Activated naive CD8-positive, alpha-beta T cell treated with anti-CD3 and anti-CD28 coated beads, Interleukin-2, amount 50 U/mL, for 24 hours (primary cell): Measurements from ENCODE around the gene LRP1B.

Source experiments
- ATAC-seq: fragments of 150-1000 bp; cut with Tn5 transposase; one replicate; pipeline ENCODE4 v1.10.0; 2021
- DNase-seq: peaks from one replicate; pipeline ENCODE4 v3.0.0; 2021
- H3K27ac Mint-ChIP-seq: one replicate; pipeline ENCODE4 v1.8.0; 2021; ENCODE audit warnings: mild to moderate bottlenecking, mixed read lengths
- H3K27me3 Mint-ChIP-seq: one replicate; pipeline ENCODE4 v1.8.0; 2021; ENCODE audit warnings: mixed read lengths
- H3K36me3 Mint-ChIP-seq: one replicate; pipeline ENCODE4 v1.8.0; 2021; ENCODE audit warnings: low read depth, mixed read lengths
- H3K4me1 Mint-ChIP-seq: one replicate; pipeline ENCODE4 v1.8.0; 2021; ENCODE audit warnings: mixed read lengths
- H3K4me3 Mint-ChIP-seq: one replicate; pipeline ENCODE4 v1.8.0; 2021; ENCODE audit warnings: mild to moderate bottlenecking, moderate library complexity, mixed read lengths
- H3K9me3 Mint-ChIP-seq: one replicate; pipeline ENCODE4 v1.8.0; 2021; ENCODE audit warnings: mixed read lengths

LRP1B gene

GRCh38 chr2:142131010-142131669 lies at the start of gene LRP1B:
Gene LRP1B (minus strand): TSS chr2:142131016. CDS start chr2:142130729, 287 bp downstream.
- no peaks in the 10 kb centered on the region for H3K36me3 Mint-ChIP-seq
- H3K4me1 Mint-ChIP-seq, result peaks cover 11% of the 10 kb centered on the region
- peaks cover 30% of the 10 kb centered on the region for H3K27me3 Mint-ChIP-seq
- no peak within 1 kb of the TSS for H3K27ac Mint-ChIP-seq
- no peaks in the 10 kb centered on the region for H3K9me3 Mint-ChIP-seq
- no peak for ATAC-seq
- H3K4me3 Mint-ChIP-seq, result peak within 1 kb of the TSS; percentile 50
- no peak for DNase-seq

- ATAC-seq (no peak), DNase-seq (no peak)
- H3K36me3 Mint-ChIP-seq, result no peaks in the 10 kb centered on the region
- H3K9me3 Mint-ChIP-seq, result peaks cover 11% of the 10 kb centered on the region
- H3K4me3 Mint-ChIP-seq, result no peak overlapping the region
- H3K4me1 Mint-ChIP-seq, result no peaks in the 10 kb centered on the region
- H3K27ac Mint-ChIP-seq, result no peak overlapping the region
- H3K27me3 Mint-ChIP-seq, result no peaks in the 10 kb centered on the region
Measured at GRCh38 chr2:142179686-142180085, 48.9 kb upstream of the LRP1B start.

- DNase-seq (no peak), ATAC-seq (no peak)
- no peak overlapping the region for H3K27ac Mint-ChIP-seq
- H3K4me3 Mint-ChIP-seq, result no peak overlapping the region
- H3K27me3 Mint-ChIP-seq, result no peaks in the 10 kb centered on the region
- H3K4me1 Mint-ChIP-seq, result no peaks in the 10 kb centered on the region
- H3K36me3 Mint-ChIP-seq, result no peaks in the 10 kb centered on the region
- peaks cover 11% of the 10 kb centered on the region for H3K9me3 Mint-ChIP-seq
Measured at GRCh38 chr2:142178604-142179003, 47.8 kb upstream of the LRP1B start.

- no peaks in the 10 kb centered on the region for H3K4me1 Mint-ChIP-seq
- no peak for DNase-seq
- H3K4me3 Mint-ChIP-seq, result no peak overlapping the region
- no peaks in the 10 kb centered on the region for H3K36me3 Mint-ChIP-seq
- no peak for ATAC-seq
- no peak overlapping the region for H3K27ac Mint-ChIP-seq
- no peaks in the 10 kb centered on the region for H3K27me3 Mint-ChIP-seq
- H3K9me3 Mint-ChIP-seq, result peaks cover 5% of the 10 kb centered on the region
Measured at GRCh38 chr2:142176941-142177340, 46.1 kb upstream of the LRP1B start.

- H3K9me3 Mint-ChIP-seq, result peaks cover under 1% of the 10 kb centered on the region
- H3K4me3 Mint-ChIP-seq, result no peak overlapping the region
- H3K4me1 Mint-ChIP-seq, result no peaks in the 10 kb centered on the region
- H3K27ac Mint-ChIP-seq, result no peak overlapping the region
- no peaks in the 10 kb centered on the region for H3K36me3 Mint-ChIP-seq
- DNase-seq (no peak), ATAC-seq (no peak)
- no peaks in the 10 kb centered on the region for H3K27me3 Mint-ChIP-seq
Measured at GRCh38 chr2:142175813-142176338, 45.1 kb upstream of the LRP1B start.

- ATAC-seq (no peak), DNase-seq (no peak)
- H3K4me3 Mint-ChIP-seq, result no peak overlapping the region
- H3K27ac Mint-ChIP-seq, result no peak overlapping the region
- no peaks in the 10 kb centered on the region for H3K4me1 Mint-ChIP-seq
- H3K36me3 Mint-ChIP-seq, result no peaks in the 10 kb centered on the region
- H3K9me3 Mint-ChIP-seq, result no peaks in the 10 kb centered on the region
- H3K27me3 Mint-ChIP-seq, result no peaks in the 10 kb centered on the region
Measured at GRCh38 chr2:142174176-142174575, 43.4 kb upstream of the LRP1B start.

- H3K9me3 Mint-ChIP-seq, result no peaks in the 10 kb centered on the region
- no peaks in the 10 kb centered on the region for H3K27me3 Mint-ChIP-seq
- DNase-seq (no peak), ATAC-seq (no peak)
- H3K4me3 Mint-ChIP-seq, result no peak overlapping the region
- no peak overlapping the region for H3K27ac Mint-ChIP-seq
- H3K36me3 Mint-ChIP-seq, result no peaks in the 10 kb centered on the region
- no peaks in the 10 kb centered on the region for H3K4me1 Mint-ChIP-seq
Measured at GRCh38 chr2:142170847-142171246, 40.0 kb upstream of the LRP1B start.

- DNase-seq, result no peak
- no peaks in the 10 kb centered on the region for H3K9me3 Mint-ChIP-seq
- no peaks in the 10 kb centered on the region for H3K4me1 Mint-ChIP-seq
- ATAC-seq, result no peak
- no peak overlapping the region for H3K4me3 Mint-ChIP-seq
- no peak overlapping the region for H3K27ac Mint-ChIP-seq
- no peaks in the 10 kb centered on the region for H3K27me3 Mint-ChIP-seq
- H3K36me3 Mint-ChIP-seq, result no peaks in the 10 kb centered on the region
Measured at GRCh38 chr2:142165790-142166189, 35.0 kb upstream of the LRP1B start.

- Mint-ChIP-seq H3K4me1 (no peaks in the 10 kb centered on the region), H3K36me3 (no peaks in the 10 kb centered on the region), H3K27me3 (no peaks in the 10 kb centered on the region), H3K27ac (no peak overlapping the region), H3K9me3 (peaks cover 7% of the 10 kb centered on the region), H3K4me3 (no peak overlapping the region)
- ATAC-seq (no peak), DNase-seq (no peak)
Measured at GRCh38 chr2:142153601-142154000, 22.8 kb upstream of the LRP1B start.

GRCh38 chr2:142150453-142150852 lies 19.6 kb upstream of the LRP1B start:
- peaks cover 8% of the 10 kb centered on the region for H3K9me3 Mint-ChIP-seq
- no peak overlapping the region for H3K27ac Mint-ChIP-seq
- DNase-seq (no peak), ATAC-seq (no peak)
- H3K4me1 Mint-ChIP-seq, result no peaks in the 10 kb centered on the region
- H3K4me3 Mint-ChIP-seq, result no peak overlapping the region
- H3K36me3 Mint-ChIP-seq, result no peaks in the 10 kb centered on the region
- H3K27me3 Mint-ChIP-seq, result no peaks in the 10 kb centered on the region

GRCh38 chr2:142144547-142144946 lies 13.7 kb upstream of the LRP1B start:
- Mint-ChIP-seq H3K4me3 (no peak overlapping the region), H3K27me3 (no peaks in the 10 kb centered on the region), H3K9me3 (peaks cover 4% of the 10 kb centered on the region), H3K4me1 (no peaks in the 10 kb centered on the region), H3K27ac (no peak overlapping the region), H3K36me3 (no peaks in the 10 kb centered on the region)
- no peak for DNase-seq
- no peak for ATAC-seq

- no peaks in the 10 kb centered on the region for H3K27me3 Mint-ChIP-seq
- no peaks in the 10 kb centered on the region for H3K36me3 Mint-ChIP-seq
- no peaks in the 10 kb centered on the region for H3K9me3 Mint-ChIP-seq
- H3K4me1 Mint-ChIP-seq, result no peaks in the 10 kb centered on the region
- no peak for DNase-seq
- no peak overlapping the region for H3K4me3 Mint-ChIP-seq
- no peak overlapping the region for H3K27ac Mint-ChIP-seq
- ATAC-seq, result no peak
Measured at GRCh38 chr2:142142595-142142994, 11.8 kb upstream of the LRP1B start.

GRCh38 chr2:142140434-142140845 lies 9.6 kb upstream of the LRP1B start:
- no peak for DNase-seq
- no peaks in the 10 kb centered on the region for H3K27me3 Mint-ChIP-seq

GRCh38 chr2:142139384-142139783 lies 8.6 kb upstream of the LRP1B start:
- Mint-ChIP-seq H3K4me3 (no peak overlapping the region), H3K27me3 (no peaks in the 10 kb centered on the region), H3K4me1 (no peaks in the 10 kb centered on the region), H3K36me3 (no peaks in the 10 kb centered on the region), H3K27ac (no peak overlapping the region), H3K9me3 (no peaks in the 10 kb centered on the region)
- DNase-seq (no peak), ATAC-seq (no peak)

More at GRCh38 chr2:142140434-142140845, 9.6 kb upstream of the LRP1B start:
- ATAC-seq, result no peak
- Mint-ChIP-seq H3K9me3 (no peaks in the 10 kb centered on the region), H3K36me3 (no peaks in the 10 kb centered on the region), H3K27ac (no peak overlapping the region), H3K4me1 (no peaks in the 10 kb centered on the region), H3K4me3 (no peak overlapping the region)

- no peak overlapping the region for H3K4me3 Mint-ChIP-seq
- DNase-seq, result no peak
Measured at GRCh38 chr2:142136571-142136970, 5.8 kb upstream of the LRP1B start.

GRCh38 chr2:142134911-142135310 lies 4.1 kb upstream of the LRP1B start:
- H3K9me3 Mint-ChIP-seq, result no peaks in the 10 kb centered on the region
- ATAC-seq, result no peak
- H3K4me1 Mint-ChIP-seq, result peaks cover 11% of the 10 kb centered on the region
- H3K27ac Mint-ChIP-seq, result no peak overlapping the region
- H3K4me3 Mint-ChIP-seq, result no peak overlapping the region
- peaks cover 22% of the 10 kb centered on the region for H3K27me3 Mint-ChIP-seq
- no peak for DNase-seq
- H3K36me3 Mint-ChIP-seq, result no peaks in the 10 kb centered on the region

More at GRCh38 chr2:142136571-142136970, 5.8 kb upstream of the LRP1B start:
- H3K9me3 Mint-ChIP-seq, result no peaks in the 10 kb centered on the region
- H3K27me3 Mint-ChIP-seq, result peaks cover 7% of the 10 kb centered on the region
- H3K36me3 Mint-ChIP-seq, result no peaks in the 10 kb centered on the region
- no peak overlapping the region for H3K27ac Mint-ChIP-seq
- H3K4me1 Mint-ChIP-seq, result no peaks in the 10 kb centered on the region
- ATAC-seq, result no peak
